ENCODE data around the gene POTEJ. TPM values are rescaled to one million over a fixed set of nuclear protein-coding genes. Genes with fewer than 3 reads are reported as not detected.
"Not testable (repeated sequence)": the region's sequence is repeated elsewhere in the genome, so short reads cannot be mapped to it uniquely, and the experiment has no call there.

Gene POTEJ
- total RNA-seq, 1 donor from 2014 or later, result not detected

GRCh38 chr2:130601648-130602302, 9.5 kb upstream of the POTEJ start:
- DNase-seq (ENCODE audit: low spot score), result not testable (repeated sequence)

GRCh38 chr2:130608276-130609001, 2.8 kb upstream of the POTEJ start:
- not testable (repeated sequence) for DNase-seq (ENCODE audit: low spot score)

GRCh38 chr2:130609002-130609920, 2.0 kb upstream of the POTEJ start:
- DNase-seq (ENCODE audit: low spot score), result not testable (repeated sequence)

- DNase-seq (ENCODE audit: low spot score), result not testable (repeated sequence)
Measured at GRCh38 chr2:130610486-130610885, 754 bp upstream of the POTEJ start.

- DNase-seq (ENCODE audit: low spot score), result not testable (repeated sequence)
Measured at GRCh38 chr2:130628784-130629475, 17.7 kb downstream of the POTEJ start.

- not testable (repeated sequence) for DNase-seq (ENCODE audit: low spot score)
Measured at GRCh38 chr2:130638973-130639372, 27.7 kb downstream of the POTEJ start.

GRCh38 chr2:130641688-130642087, 30.4 kb downstream of the POTEJ start:
- not testable (repeated sequence) for DNase-seq (ENCODE audit: low spot score)

- DNase-seq (ENCODE audit: low spot score), result not testable (repeated sequence)
Measured at GRCh38 chr2:130649285-130649684, 38.0 kb downstream of the POTEJ start.

GRCh38 chr2:130664506-130664905, 53.3 kb downstream of the POTEJ start:
- DNase-seq (ENCODE audit: low spot score), result not testable (repeated sequence)

GRCh38 chr2:130665596-130665995, 54.4 kb downstream of the POTEJ start:
- not testable (repeated sequence) for DNase-seq (ENCODE audit: low spot score)

GRCh38 chr2:130667516-130667915, 56.3 kb downstream of the POTEJ start:
- not testable (repeated sequence) for DNase-seq (ENCODE audit: low spot score)

- DNase-seq (ENCODE audit: low spot score), result not testable (repeated sequence)
Measured at GRCh38 chr2:130670026-130670745, 58.9 kb downstream of the POTEJ start.

GRCh38 chr2:130692041-130692770, 81.0 kb downstream of the POTEJ start:
- DNase-seq (ENCODE audit: low spot score), result not testable (repeated sequence)

- DNase-seq (ENCODE audit: low spot score), result peak; percentile 46
Measured at GRCh38 chr2:130693474-130693873, 82.2 kb downstream of the POTEJ start.

GRCh38 chr2:130703250-130703649, 92.0 kb downstream of the POTEJ start:
- DNase-seq (ENCODE audit: low spot score), result not testable (repeated sequence)

Other genes with a start within 250 kb of the POTEJ start
- gene POTEI, start 102.1 kb upstream of the POTEJ start, total RNA-seq, result not detected
- gene CFC1B, start 90.2 kb upstream of the POTEJ start, total RNA-seq, result not detected
- not detected for gene CFC1, start 11.9 kb upstream of the POTEJ start, total RNA-seq
- not detected for gene GPR148, start 117.6 kb downstream of the POTEJ start, total RNA-seq
- gene AMER3, start 144.1 kb downstream of the POTEJ start, total RNA-seq, result not detected
- 16.4 TPM for gene ARHGEF4, start 225.5 kb downstream of the POTEJ start, total RNA-seq

Measured in ureter (tissue), 1 donor.